ENCODE data around the gene PATL1.
A peak's percentile ranks its signal among the peaks of the same experiment; 100 is the strongest.
"Not testable (repeated sequence)": the region's sequence is repeated elsewhere in the genome, so short reads cannot be mapped to it uniquely, and the experiment has no call there.

The PATL1 gene

DNA sequence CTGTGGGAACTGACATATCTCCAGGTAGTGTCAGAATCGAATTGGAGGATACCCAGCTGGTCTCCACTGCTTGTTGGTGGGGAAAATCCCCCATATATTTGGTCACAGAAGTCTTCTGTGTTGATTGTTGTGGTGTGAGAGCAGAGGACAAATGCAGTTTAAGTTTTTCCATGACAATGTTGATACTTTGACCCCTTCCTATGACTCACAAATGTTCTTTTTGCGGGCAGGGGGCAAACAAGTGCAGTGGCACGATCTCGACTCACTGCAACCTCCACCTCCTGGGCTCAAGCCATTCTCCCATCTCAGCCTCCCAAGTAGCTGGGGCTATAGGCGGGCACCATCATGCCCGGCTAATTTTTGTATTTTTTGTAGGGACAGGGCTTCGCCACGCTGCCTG, 7.4 kb upstream of the PATL1 start:
- DNase-seq (ENCODE audit: low read depth in 2 of 2), result no peak

DNA sequence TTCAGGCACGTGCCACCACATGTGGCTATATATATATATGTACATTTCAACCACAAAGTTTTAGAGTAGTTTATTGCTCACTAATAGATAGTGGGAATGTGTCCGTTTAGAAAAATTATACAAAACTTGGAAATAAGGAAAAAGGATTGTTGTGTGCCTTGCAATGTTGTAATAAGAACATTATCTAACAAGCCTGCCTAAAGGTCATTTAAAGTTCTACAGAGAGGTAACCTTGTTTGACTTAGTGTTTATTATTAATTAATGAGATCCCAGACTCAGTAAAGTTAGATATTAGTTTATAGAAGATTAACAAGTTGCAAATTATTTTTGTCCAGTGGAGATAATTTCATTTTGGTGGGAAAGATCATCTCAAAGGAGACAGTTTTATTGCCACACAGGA, 5.5 kb upstream of the PATL1 start:
- no peak for DNase-seq (ENCODE audit: low read depth in 2 of 2)

DNA sequence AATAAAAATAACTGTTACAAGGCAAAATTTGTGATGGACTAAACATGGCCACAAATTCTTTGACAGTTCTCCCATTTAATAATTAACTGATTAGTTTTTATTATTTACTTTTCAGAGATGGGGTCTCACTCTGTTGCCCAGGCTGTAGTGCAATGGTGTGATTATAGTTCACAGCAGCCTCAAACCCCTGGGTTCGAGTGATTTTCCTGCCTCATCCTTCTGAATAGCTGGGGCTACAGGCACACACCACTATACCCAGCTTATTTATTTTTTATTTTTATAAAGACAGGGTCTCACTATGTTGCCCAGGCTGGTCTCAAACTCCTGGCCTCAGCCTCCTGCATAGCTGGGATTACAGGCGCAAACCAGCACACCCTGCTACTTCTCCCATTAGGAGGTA, 4.5 kb upstream of the PATL1 start:
- no peak for DNase-seq (ENCODE audit: low read depth in 2 of 2)

DNA sequence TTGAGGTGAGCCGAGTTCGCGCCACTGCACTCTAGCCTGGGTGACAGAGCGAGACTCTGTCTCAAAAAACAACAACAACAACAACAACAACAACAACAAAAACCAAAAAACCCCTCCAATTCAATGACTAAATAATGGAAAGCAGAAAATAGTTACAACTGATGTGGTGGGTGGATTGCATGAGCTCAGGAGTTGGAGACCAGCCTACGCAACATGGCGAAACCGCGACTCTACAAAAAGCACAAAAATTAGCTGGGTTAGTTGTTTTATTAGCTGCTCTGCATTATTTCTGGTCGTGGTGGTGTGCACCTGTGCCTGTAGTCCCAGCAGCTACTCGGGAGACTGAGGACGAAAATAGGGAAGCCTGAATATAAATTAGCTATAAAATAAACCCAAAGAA, 2.6 kb upstream of the PATL1 start:
- no peak for DNase-seq (ENCODE audit: low read depth in 2 of 2)

GRCh38 chr11:59669611-59670009, 773 bp upstream of the PATL1 start:
- peak in 1 of 2 donors; percentile 24 for DNase-seq (ENCODE audit: low read depth in 2 of 2)

GRCh38 chr11:59668188-59668949, 468 bp downstream of the PATL1 start:
- peak; percentile 71 to 74 for DNase-seq (ENCODE audit: low read depth in 2 of 2)

DNA sequence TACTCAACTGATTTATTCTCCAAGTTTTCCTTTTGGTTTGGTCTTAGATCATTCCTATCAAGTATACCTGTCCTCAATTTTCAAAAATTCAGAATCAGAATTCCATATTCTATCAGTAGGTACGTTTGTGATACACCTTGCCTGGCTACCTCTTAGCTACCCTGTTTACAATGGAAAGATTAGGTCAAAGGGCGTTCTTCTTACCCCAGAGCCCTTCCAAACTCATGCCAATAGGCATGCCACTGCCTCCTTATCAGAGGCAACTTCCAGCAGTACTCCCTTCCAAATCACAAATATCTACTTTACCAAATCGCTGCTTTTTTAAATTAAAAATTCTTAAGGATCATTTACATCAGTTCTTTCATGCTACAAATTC, 1.0 kb downstream of the PATL1 start:
- DNase-seq (ENCODE audit: low read depth in 2 of 2), result no peak

DNA sequence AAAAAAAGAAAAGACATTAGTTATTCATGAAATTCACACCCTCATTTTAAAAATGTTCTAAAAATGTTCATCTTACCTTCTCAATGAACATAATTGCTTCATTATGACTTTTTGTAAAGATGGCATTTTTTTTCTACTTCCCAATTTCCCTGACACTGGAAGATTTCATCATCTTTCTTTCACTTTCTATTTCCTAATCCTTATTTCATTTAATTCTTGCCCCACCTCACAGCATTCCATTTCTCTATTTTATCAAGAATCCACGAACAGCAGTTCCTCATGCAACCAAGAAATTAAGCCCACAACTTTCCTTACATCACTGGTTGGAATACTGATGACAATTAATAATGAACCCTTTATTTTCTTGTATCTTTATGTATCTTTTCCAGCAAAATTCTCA, 1.9 kb downstream of the PATL1 start:
- DNase-seq (ENCODE audit: low read depth in 2 of 2), result no peak

DNA sequence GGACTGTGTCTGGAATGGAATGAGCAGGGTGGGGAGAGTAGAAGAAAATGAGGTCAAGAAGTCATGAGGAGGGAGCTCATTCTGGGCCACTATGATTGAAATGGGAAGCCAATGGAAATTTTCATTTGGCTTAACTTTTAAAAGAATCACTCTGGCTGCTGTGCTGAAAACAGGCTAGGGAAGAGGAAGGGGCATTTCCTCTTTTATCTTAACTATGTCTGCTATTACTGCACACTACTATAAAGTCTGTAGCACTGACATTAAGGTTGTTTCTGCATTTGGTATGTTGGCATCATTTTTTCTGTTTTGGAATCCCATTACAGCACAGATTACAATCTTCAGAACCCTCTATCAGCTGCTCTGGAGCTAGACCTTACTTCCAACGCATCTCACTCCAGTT, 8.2 kb downstream of the PATL1 start:
- no peak for DNase-seq (ENCODE audit: low read depth in 2 of 2)

DNA sequence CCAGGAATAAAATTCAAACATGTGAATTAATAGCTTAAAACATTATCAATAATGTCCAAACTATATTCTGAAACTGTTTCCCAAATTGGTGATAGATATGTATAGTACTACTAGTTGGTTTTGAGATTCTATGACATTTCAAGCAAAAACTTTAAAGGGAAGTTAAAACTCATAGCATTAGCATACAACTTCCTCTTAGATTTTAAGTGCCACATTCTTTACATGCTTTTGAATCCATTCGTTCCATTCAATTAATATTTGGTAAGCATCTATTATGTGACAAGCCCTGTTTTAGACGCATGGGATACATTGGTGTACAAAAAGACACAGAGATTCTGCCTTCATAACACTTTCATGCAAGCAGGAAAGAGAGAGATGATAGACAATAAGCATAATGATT, 8.9 kb downstream of the PATL1 start:
- no peak for DNase-seq (ENCODE audit: low read depth in 2 of 2)

DNA sequence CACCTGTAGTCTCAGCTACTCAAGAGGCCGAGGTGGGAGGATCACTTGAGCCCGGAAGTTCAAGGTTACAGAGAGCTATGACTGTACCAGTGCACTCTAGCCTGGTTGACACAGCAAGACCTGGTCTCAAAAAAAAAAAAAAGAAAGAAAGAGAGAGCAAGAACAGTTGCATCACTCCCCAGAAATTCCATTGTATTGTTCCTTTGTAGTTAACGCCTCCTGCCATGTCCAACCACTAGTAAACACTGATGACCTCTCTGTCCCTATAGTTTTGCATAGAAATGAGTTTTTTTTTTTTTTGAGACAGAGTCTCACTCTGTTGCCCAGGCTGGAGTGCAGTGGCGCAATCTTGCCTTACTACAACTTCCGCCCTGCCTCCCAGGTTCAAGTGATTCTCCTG, 10.8 kb downstream of the PATL1 start:
- DNase-seq (ENCODE audit: low read depth in 2 of 2), result no peak

- DNase-seq (ENCODE audit: low read depth in 2 of 2), result no peak
Measured at GRCh38 chr11:59654893-59655292, 13.9 kb downstream of the PATL1 start.

DNA sequence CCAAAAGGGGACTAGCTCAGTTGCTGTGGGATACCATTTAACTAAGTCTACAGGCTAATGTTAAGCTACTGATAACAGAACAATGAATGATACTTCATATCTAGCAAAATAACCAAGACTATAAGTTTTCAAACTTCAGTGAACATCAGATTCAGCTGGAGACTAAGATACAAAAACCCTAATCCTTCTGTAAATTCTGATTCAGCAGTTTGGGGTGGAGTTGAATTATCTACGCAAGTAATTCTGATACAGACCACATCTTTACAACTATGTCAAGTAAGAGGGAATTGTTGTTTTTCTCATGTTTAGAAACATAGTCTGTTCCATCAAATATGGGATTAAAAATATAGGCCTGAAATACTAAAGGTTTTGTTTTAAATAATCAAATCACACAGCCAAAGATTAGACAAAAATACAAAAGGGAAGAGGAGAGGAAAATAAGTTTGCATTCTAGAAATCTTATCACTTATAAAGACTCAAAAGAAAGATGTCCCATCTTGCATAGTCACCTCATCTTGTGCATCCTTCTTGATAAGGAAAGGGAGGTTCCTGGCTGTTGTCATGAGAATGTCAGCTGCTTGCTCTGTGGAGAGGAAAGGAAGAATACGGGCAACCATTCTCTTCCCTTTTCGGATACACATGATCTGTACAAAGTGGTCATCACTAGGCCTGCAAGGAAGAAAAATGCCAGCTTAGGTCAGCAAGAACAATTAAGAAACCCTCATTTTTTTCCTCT, 21.4 kb downstream of the PATL1 start:
- DNase-seq (ENCODE audit: low read depth in 2 of 2), result no peak

DNA sequence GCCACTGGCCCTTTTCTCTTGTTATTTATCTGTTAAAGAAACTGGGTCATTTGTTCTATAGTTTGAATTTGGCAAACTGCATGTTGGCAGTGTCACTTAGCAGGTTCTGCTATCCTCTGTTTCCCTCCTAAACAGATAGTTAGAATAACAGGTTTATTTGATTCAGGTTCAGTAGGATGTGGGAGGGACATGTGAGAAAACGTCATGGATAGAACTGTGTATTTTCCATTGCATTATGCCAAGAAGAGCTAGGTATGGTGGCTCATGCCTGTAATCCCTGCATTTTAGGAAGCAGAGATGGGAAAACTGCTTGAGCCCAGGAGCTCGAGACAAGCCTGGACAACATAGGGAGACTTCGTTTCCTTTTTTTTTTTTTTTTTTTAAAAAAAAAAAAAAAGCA, 24.3 kb downstream of the PATL1 start:
- DNase-seq (ENCODE audit: low read depth in 2 of 2), result no peak

GRCh38 chr11:59643390-59643789, 25.4 kb downstream of the PATL1 start:
- no peak for DNase-seq (ENCODE audit: low read depth in 2 of 2)

DNA sequence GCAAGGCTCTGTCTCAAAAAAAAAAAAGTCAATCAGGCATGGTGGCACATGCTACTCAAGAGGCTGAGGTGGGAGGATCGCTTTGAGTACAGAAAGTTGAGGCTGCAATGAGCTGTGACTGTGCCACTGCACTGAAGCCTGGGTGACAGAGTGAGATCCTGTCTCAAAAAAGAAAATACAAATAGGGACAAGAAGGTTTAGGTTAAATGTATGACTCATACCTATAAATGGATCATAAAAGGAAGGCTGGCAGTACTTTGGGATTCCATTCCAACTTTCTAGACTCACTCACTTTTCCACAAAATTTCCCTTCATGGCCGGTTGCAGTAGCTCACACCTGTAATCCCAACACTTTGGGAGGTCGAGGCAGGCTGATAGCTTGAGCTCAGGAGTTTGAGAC, 27.7 kb downstream of the PATL1 start:
- no peak for DNase-seq (ENCODE audit: low read depth in 2 of 2)

DNA sequence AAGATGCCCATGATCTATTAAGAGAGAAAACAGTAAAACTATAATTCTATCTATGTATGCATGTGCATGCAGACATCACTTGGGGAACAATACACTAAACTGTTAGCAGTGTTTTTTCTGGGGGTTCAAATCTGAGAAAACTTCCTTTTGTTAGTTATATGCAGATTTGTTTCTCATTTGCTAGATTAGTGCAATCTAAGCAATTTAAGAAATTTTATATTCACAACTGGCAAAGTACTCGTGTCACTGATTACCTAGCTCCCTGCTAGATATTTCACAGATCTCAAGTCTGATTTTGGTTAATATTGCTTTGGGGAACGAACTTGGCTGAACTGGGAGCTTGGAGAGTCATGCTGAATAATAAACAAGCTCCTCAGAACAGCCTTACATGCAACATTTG, 38.3 kb downstream of the PATL1 start:
- DNase-seq (ENCODE audit: low read depth in 2 of 2), result no peak

DNA sequence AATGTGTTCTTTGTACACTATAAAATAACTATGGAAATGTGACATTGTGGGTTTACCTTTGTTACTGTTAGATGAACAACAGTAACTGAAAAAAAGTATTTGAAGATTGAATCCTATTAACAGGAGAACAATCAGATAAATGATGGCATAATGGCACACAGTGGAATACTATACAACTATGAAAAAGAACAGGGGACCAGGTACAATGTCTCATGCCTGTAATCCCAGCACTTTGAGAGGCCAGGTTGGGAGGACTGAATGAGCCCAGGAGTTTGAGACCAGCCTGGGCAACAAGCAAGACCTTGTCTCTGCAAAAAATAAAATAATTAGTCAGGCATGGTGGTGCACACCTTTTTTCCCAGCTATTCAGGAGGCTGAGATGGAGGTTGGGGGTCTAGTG, 38.8 kb downstream of the PATL1 start:
- no peak for DNase-seq (ENCODE audit: low read depth in 2 of 2)

DNA sequence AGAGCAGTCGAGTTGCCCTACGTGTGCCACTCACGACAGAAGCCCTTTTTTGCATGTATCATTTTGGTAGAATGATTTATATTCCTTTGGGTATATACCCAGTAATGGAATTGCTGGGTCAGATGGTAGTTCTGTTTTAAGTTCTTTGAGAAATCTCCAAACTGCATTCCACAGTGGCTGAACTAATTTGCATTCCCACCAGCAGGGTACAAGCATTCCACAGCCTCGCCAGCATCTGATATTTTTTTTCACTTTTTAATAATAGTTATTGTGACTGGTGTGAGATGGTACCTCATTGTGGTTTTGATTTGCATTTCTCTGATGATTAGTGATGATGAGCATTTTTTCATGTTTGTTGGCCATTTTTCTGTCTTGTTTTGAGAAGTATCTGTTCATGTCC, 41.9 kb downstream of the PATL1 start:
- DNase-seq (ENCODE audit: low read depth in 2 of 2), result not testable (repeated sequence)

DNA sequence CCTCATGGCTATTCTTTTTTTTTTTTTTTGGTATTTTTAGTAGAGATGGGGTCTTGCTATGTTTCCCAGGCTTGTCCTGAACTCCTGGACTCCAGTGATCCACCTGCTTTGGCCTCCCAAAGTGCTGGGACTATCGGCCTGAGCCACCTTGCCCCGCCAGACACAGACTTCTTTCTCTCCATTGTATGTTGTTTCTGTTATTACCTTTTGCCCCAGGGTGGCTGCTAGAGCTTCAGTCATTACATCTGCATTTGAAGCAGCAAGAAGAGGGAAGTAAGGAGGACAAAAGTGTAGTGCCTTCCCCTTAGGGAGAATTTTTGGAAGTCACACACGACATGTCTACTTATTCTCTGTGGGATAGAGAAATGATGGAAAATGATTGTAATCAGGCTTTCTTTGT, 43.1 kb downstream of the PATL1 start:
- no peak for DNase-seq (ENCODE audit: low read depth in 2 of 2)

DNA sequence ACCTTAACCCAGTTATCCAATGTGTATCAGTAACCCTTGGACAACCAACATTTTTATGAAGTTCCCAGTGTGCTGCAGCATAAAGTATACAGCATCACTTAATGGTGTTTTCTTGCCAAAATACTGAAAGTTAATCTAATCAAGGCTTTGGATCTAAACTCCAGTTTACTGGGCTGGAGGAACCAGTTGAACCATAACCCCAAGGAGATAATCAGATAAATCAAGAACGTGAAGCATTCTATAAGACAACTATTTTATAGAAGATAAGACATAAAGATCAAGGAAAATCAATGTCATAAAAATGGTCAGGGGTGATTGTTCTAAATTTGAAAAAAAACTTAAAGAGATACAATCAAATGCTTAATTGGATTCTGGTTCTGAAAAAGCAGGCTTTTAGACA, 51.0 kb downstream of the PATL1 start:
- DNase-seq (ENCODE audit: low read depth in 2 of 2), result no peak

- DNase-seq (ENCODE audit: low read depth in 2 of 2), result peak in 1 of 2 donors; percentile 97
Measured at GRCh38 chr11:59616396-59616982, 52.3 kb downstream of the PATL1 start.

All from stimulated activated CD8-positive, alpha-beta memory T cell treated with anti-CD3 and anti-CD28 coated beads, Interleukin-7, amount 100 ng/mL, for 4 hours (primary cell).